Measurements from ENCODE around the gene IKBKE. TPM values are rescaled to one million over a fixed set of nuclear protein-coding genes. Genes with fewer than 3 reads are reported as not detected.

Gene IKBKE
- total and polyA plus RNA-seq, 2 of the 8 experiments (the other 6 are each of a cell fraction or from before 2014, with no cell fraction given) = 8.6 to 12.0 TPM

DNA sequence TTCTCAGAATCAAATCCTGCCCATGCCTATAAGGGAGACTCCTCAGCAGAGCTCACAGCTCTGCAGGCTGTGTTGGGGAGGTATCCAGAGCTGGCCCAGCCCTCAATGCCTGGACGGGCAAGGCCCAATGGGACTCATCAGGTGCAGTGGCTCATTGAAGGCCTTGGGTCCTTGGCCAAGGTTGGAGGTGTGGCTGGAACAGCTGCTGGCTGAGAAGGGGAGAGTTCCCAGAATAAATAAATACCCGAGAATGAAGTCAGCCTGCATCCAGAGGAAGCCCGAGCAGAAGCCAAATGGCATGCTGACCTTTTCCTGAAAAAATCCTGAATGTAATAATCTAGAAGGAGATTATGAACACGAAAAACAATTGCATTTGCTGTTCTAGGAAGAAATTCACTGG lies 25.2 kb upstream of the IKBKE start:
- ChIA-PET POLR2A (ENCODE audit: partially characterized antibody) (interaction anchor here (1.4 kb wide), 1 partner anchor 13 kb away, joined by 3 read pairs; no protein-coding TSS in a partner anchor), CTCF (ENCODE audit: partially characterized antibody) (interaction anchor here (1.2 to 2.1 kb wide), 5 partner anchors 14 to 138 kb away, joined by 3 to 8 read pairs (median 5); partner anchors contain the start of gene IKBKE)
- peaks cover 0 to 6% (median 2%) of the 10 kb centered on the region in 4 experiments; a peak in 4 of 8 replicates for H3K36me3 ChIP-seq (ENCODE audit: control insufficient read depth in 2 of 4, insufficient read depth in 4 of 4, low read length in 3 of 4)
- no peak overlapping the region for H3K14ac ChIP-seq (ENCODE audit: insufficient read length)
- H3K4me3 ChIP-seq (ENCODE audit: extremely low read depth in 1 of 4, insufficient read depth in 2 of 4, low read depth in 3 of 4, low read length in 4 of 4) = no peak overlapping the region
- no peak overlapping the region for H4K8ac ChIP-seq (ENCODE audit: extremely low read depth, insufficient read depth, low read length)
- H2BK12ac ChIP-seq (ENCODE audit: low read depth, low read length) = no peak overlapping the region
- H4K20me1 ChIP-seq (replicated peaks in 1 of 2; ENCODE audit: control insufficient read depth in 1 of 2, insufficient read depth in 2 of 2, low read length in 2 of 2) = no peaks in the 10 kb centered on the region
- no peak overlapping the region for H2BK15ac ChIP-seq (ENCODE audit: low read length)
- no peak overlapping the region for H3K9ac ChIP-seq (replicated peaks in 1 of 4; ENCODE audit: extremely low read depth in 1 of 4, low read depth in 3 of 4, low read length in 3 of 4)
- no peaks in the 10 kb centered on the region for H3K4me1 ChIP-seq (replicated peaks in 1 of 4; ENCODE audit: control insufficient read depth in 3 of 4, insufficient read depth in 4 of 4, low read length in 3 of 4)
- H2AFZ ChIP-seq (ENCODE audit: low read length) = no peak overlapping the region
- FAIRE-seq (no peak), DNase-seq (ENCODE audit: low read depth in 1 of 2, low spot score in 2 of 2) (no peak)
- no peak overlapping the region for H3K56ac ChIP-seq (replicated peaks; ENCODE audit: insufficient read length, low read depth, low read length)
- no peak overlapping the region for H2BK20ac ChIP-seq (ENCODE audit: low read length)
- no peaks in the 10 kb centered on the region for H3K23me2 ChIP-seq (ENCODE audit: low read depth, low read length)
- H3K79me1 ChIP-seq (ENCODE audit: low read depth, low read length) = no peaks in the 10 kb centered on the region; the same call in 1 of the 2 replicates
- H3K27ac ChIP-seq (ENCODE audit: low read depth, low read length) = no peak overlapping the region
- no peak overlapping the region for H2AK5ac ChIP-seq (ENCODE audit: low read depth, low read length)
- no peak overlapping the region for H3K18ac ChIP-seq (ENCODE audit: extremely low read depth, low read length)
- H3K9me3 ChIP-seq (ENCODE audit: insufficient read depth in 2 of 2, low read depth in 1 of 2, low read length in 1 of 2) = no peaks in the 10 kb centered on the region
- H3K4ac ChIP-seq (replicated peaks; ENCODE audit: insufficient read length, low read depth, low read length) = no peak overlapping the region
- no peak overlapping the region for H3K4me2 ChIP-seq (ENCODE audit: insufficient read depth in 1 of 2, low read depth in 2 of 2, low read length in 2 of 2)
- no peak overlapping the region for H2BK120ac ChIP-seq (replicated peaks; ENCODE audit: low read depth, low read length)
- H3K23ac ChIP-seq (ENCODE audit: insufficient read length) = no peak overlapping the region
- H4K91ac ChIP-seq (replicated peaks; ENCODE audit: insufficient read length, low read length) = no peak overlapping the region
- no peak overlapping the region for H4K5ac ChIP-seq (ENCODE audit: insufficient read length, low read depth, low read length)
- no peak overlapping the region for H2BK5ac ChIP-seq (ENCODE audit: low read depth, low read length)
- H3K79me2 ChIP-seq (ENCODE audit: control insufficient read depth in 1 of 2, insufficient read depth in 2 of 2, low read length in 2 of 2) = no peaks in the 10 kb centered on the region
- H3K27me3 ChIP-seq (replicated peaks in 1 of 4; ENCODE audit: control insufficient read depth in 3 of 4, extremely low read depth in 1 of 4, insufficient read depth in 3 of 4, low read length in 3 of 4) = no peaks in the 10 kb centered on the region
- WGBS, 2 experiments (ENCODE audit: extremely low coverage in 1 of 2, insufficient coverage in 1 of 2, insufficient read length in 1 of 2, insufficient replicate concordance in 2 of 2, low coverage in 1 of 2, low lambda C conversion rate in 2 of 2, missing lambda C conversion rate in 1 of 2) = 77% methylated on average over 4 of the region's 4 CpGs; no CpG with 5 or more reads in 1 of the 2 experiments
- TF ChIP-seq CEBPB (IDR thresholded peaks at IDR 0.05; ENCODE audit: low read depth, low read length) (no peak), CBX5 (IDR thresholded peaks at IDR 0.05; ENCODE audit: low read depth, low read length) (no peak), FOSL1 (IDR thresholded peaks at IDR 0.05; ENCODE audit: insufficient read depth, low read depth, low read length) (no peak), CBX8 (IDR thresholded peaks at IDR 0.05; ENCODE audit: borderline replicate concordance, low read depth, low read length) (no peak), TEAD4 (IDR thresholded peaks at IDR 0.05; ENCODE audit: low read depth, low read length) (no peak), EP300 (IDR thresholded peaks at IDR 0.05; ENCODE audit: borderline replicate concordance in 1 of 2, low read depth in 2 of 2, low read length in 2 of 2) (no peak), NANOG (IDR thresholded peaks at IDR 0.05; ENCODE audit: insufficient read depth, low read depth, low read length, poor library complexity, severe bottlenecking) (no peak), POLR2AphosphoS5 (IDR thresholded peaks at IDR 0.05; ENCODE audit: low read depth, low read length) (no peak), RNF2 (IDR thresholded peaks at IDR 0.05; ENCODE audit: borderline replicate concordance, low read depth, low read length, missing control alignments, poor library complexity, severe bottlenecking) (no peak)
- TF ChIP-seq, protein P1, sequence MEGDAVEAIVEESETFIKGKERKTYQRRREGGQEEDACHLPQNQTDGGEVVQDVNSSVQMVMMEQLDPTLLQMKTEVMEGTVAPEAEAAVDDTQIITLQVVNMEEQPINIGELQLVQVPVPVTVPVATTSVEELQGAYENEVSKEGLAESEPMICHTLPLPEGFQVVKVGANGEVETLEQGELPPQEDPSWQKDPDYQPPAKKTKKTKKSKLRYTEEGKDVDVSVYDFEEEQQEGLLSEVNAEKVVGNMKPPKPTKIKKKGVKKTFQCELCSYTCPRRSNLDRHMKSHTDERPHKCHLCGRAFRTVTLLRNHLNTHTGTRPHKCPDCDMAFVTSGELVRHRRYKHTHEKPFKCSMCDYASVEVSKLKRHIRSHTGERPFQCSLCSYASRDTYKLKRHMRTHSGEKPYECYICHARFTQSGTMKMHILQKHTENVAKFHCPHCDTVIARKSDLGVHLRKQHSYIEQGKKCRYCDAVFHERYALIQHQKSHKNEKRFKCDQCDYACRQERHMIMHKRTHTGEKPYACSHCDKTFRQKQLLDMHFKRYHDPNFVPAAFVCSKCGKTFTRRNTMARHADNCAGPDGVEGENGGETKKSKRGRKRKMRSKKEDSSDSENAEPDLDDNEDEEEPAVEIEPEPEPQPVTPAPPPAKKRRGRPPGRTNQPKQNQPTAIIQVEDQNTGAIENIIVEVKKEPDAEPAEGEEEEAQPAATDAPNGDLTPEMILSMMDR (IDR thresholded peaks at IDR 0.05; ENCODE audit: control extremely low read depth in 1 of 3, insufficient read depth in 1 of 3, low read depth in 1 of 3, low read length in 3 of 3) = no peak

Data from H1 (cell line).